HCT116 (cell line): ENCODE data around the gene TENM4. TPM values are rescaled to one million over a fixed set of nuclear protein-coding genes. Genes with fewer than 3 reads are reported as not detected.

Source experiments
- ATAC-seq: fragments of 200-7000 bp; cut with Tn5 transposase; 2 replicates; pipeline ENCODE4 v1.9.1; 2020; ENCODE audit warnings: mild to moderate bottlenecking, moderate library complexity
- BruUV-seq: library from RNA; stranded (reverse); fragments of 400-500 nt; replicated peaks from 2 replicates; lab custom pipeline; 2021; lab: Mats Ljungman, UMichigan
- CTCF ChIA-PET: fragments of 300-600 bp; sonication (Branson Sonifier 250); formaldehyde crosslinking; loops from one replicate; lab custom pipeline; 2021; ENCODE audit warnings: antibody characterized with exemption; lab: Charles Lee
- POLR2A ChIA-PET: fragments of 300-600, 350-600 bp; sonication (Branson Sonifier 250); formaldehyde crosslinking; loops from one replicate; lab custom pipeline; 2021; ENCODE audit warnings: antibody characterized with exemption; lab: Charles Lee
- RAD21 ChIA-PET, 2 experiments: fragments of 300-600 bp; sonication (Branson Sonifier 250); formaldehyde crosslinking; loops; one replicate each; lab custom pipeline; 2023; ENCODE audit warnings: low total read pairs in 2 of 2; ENCODE audit not compliant: uncharacterized antibody in 2 of 2, unreplicated experiment in 2 of 2, low non-redundant PET in 1 of 2; lab: Charles Lee
- DNase-seq: peaks from one replicate; pipeline ENCODE4 v3.0.0-alpha.2; 2010; ENCODE audit warnings: low read depth, low spot score
- H2AFZ ChIP-seq: fragments of 200-600 bp; shearing (Covaris generic), sonication (generic); 2 replicates; pipeline ENCODE4 v1.6.1; 2017; ENCODE audit warnings: low read depth, mixed run types, mixed read lengths, antibody characterized with exemption, low read length; ENCODE audit not compliant: poor library complexity, severe bottlenecking
- H3K27ac ChIP-seq: 2 replicates; pipeline ENCODE4 v1.5.1; 2012; ENCODE audit warnings: low read depth, low read length
- H3K27me3 ChIP-seq: fragments of 200-600 bp; sonication (generic); 2 replicates; pipeline ENCODE4 v1.6.1; 2016; ENCODE audit warnings: mixed run types, low read length, mixed read lengths; ENCODE audit not compliant: insufficient read depth
- H3K36me3 ChIP-seq, 2 experiments: fragments of 200-500 bp in 1 of 2; fragments of 200-600 bp in 1 of 2; sonication (Bioruptor generic) in 1 of 2; sonication (generic) in 1 of 2; 2 replicates each; pipeline versions ENCODE4 v1.5.1 to v1.6.1; 2014 to 2016; ENCODE audit warnings: low read length in 2 of 2, inconsistent platforms in 1 of 2, mixed read lengths in 1 of 2, mixed run types in 1 of 2; ENCODE audit not compliant: insufficient read depth in 2 of 2, control insufficient read depth in 1 of 2
- H3K4me1 ChIP-seq, 2 experiments: fragments of 200-600 bp in 1 of 2; sonication (generic) in 1 of 2; 2 replicates each; pipeline versions ENCODE4 v1.5.1 to v1.6.1; 2012 to 2017; ENCODE audit warnings: low read length in 2 of 2, inconsistent platforms in 1 of 2, mild to moderate bottlenecking in 1 of 2, mixed read lengths in 1 of 2, mixed run types in 1 of 2, moderate library complexity in 1 of 2; ENCODE audit not compliant: insufficient read depth in 2 of 2, control insufficient read depth in 1 of 2
- H3K4me2 ChIP-seq: fragments of 200-600 bp; sonication (generic); 2 replicates; pipeline ENCODE4 v1.6.1; 2017; ENCODE audit warnings: mixed run types, low read length, mixed read lengths
- H3K4me3 ChIP-seq, 2 experiments: fragments of 200-600 bp in 1 of 2; sonication (generic) in 1 of 2; replicated peaks in 1 of 2; 2 replicates each; pipeline ENCODE4 v1.5.1; 2011 to 2016; ENCODE audit warnings: low read length in 2 of 2, control low read depth in 1 of 2, low read depth in 1 of 2, mild to moderate bottlenecking in 1 of 2, mixed read lengths in 1 of 2, mixed run types in 1 of 2
- H3K79me2 ChIP-seq: fragments of 200-600 bp; sonication (generic); 2 replicates; pipeline ENCODE4 v1.6.1; 2017; ENCODE audit warnings: mild to moderate bottlenecking, mixed run types, low read length, moderate library complexity, mixed read lengths; ENCODE audit not compliant: insufficient read depth
- H3K9ac ChIP-seq: fragments of 200-600 bp; sonication (generic); 2 replicates; pipeline ENCODE4 v1.6.1; 2016; ENCODE audit warnings: low read length, mixed read lengths
- H3K9me2 ChIP-seq: fragments of 200-600 bp; sonication (generic), shearing (Covaris generic); 2 replicates; pipeline ENCODE4 v1.6.1; 2017; ENCODE audit warnings: mixed run types, mild to moderate bottlenecking, moderate library complexity; ENCODE audit not compliant: insufficient read depth
- H3K9me3 ChIP-seq, 2 experiments: fragments of 200-500 bp in 1 of 2; fragments of 200-600 bp in 1 of 2; sonication (Bioruptor generic) in 1 of 2; sonication (generic) in 1 of 2; 2 replicates each; pipeline ENCODE4 v1.6.1; 2014 to 2017; ENCODE audit warnings: low read length in 2 of 2, mixed read lengths in 2 of 2, inconsistent platforms in 1 of 2, low read depth in 1 of 2, mild to moderate bottlenecking in 1 of 2, mixed run types in 1 of 2, moderate library complexity in 1 of 2; ENCODE audit not compliant: control insufficient read depth in 1 of 2, insufficient read depth in 1 of 2
- H4K20me1 ChIP-seq: fragments of 200-600 bp; sonication (generic), shearing (Covaris generic); 2 replicates; pipeline ENCODE4 v1.6.1; 2017; ENCODE audit warnings: mixed run types, mild to moderate bottlenecking, moderate library complexity; ENCODE audit not compliant: insufficient read depth
- CEBPB ChIP-seq: IDR thresholded peaks from 2 replicates; pipeline ENCODE4 v1.6.1; 2012; ENCODE audit warnings: low read depth
- EGR1 ChIP-seq: IDR thresholded peaks from 2 replicates; pipeline ENCODE4 v1.6.1; 2012; ENCODE audit warnings: low read depth
- ELF1 ChIP-seq: IDR thresholded peaks from 2 replicates; pipeline ENCODE4 v1.6.1; 2012; ENCODE audit warnings: low read depth, borderline replicate concordance
- EZH2 ChIP-seq: fragments of 200-600 bp; sonication (generic); IDR thresholded peaks from 2 replicates; pipeline ENCODE4 v1.6.1; 2017; ENCODE audit warnings: antibody characterized with exemption, mixed run types
- EZH2phosphoT487 ChIP-seq: fragments of 200-600 bp; IDR thresholded peaks from 2 replicates; pipeline ENCODE4 v1.6.1; 2018; ENCODE audit warnings: antibody characterized with exemption, borderline replicate concordance
- FOSL1 ChIP-seq: IDR thresholded peaks from 2 replicates; pipeline ENCODE4 v1.6.1; 2012; ENCODE audit warnings: low read depth
- JUND ChIP-seq: IDR thresholded peaks from 2 replicates; pipeline ENCODE4 v1.6.1; 2012
- POLR2A ChIP-seq: IDR thresholded peaks from 2 replicates; pipeline ENCODE4 v1.7.0; 2011; ENCODE audit warnings: borderline replicate concordance; ENCODE audit not compliant: insufficient read depth, insufficient read length; ENCODE audit errors: extremely low read depth
- POLR2AphosphoS5 ChIP-seq: IDR thresholded peaks from 2 replicates; pipeline ENCODE4 v1.6.1; 2011; ENCODE audit warnings: mild to moderate bottlenecking, low read depth, low read length, moderate library complexity
- RAD21 ChIP-seq: IDR thresholded peaks from 2 replicates; pipeline ENCODE4 v1.6.1; 2012; ENCODE audit warnings: low read depth, mild to moderate bottlenecking
- SIN3A ChIP-seq: IDR thresholded peaks from 2 replicates; pipeline ENCODE4 v1.6.1; 2012; ENCODE audit warnings: low read depth
- SP1 ChIP-seq: IDR thresholded peaks from 2 replicates; pipeline ENCODE4 v1.6.1; 2012; ENCODE audit warnings: low read depth
- SRF ChIP-seq: IDR thresholded peaks from 2 replicates; pipeline ENCODE4 v1.6.1; 2012; ENCODE audit warnings: low read depth
- TCF7L2 ChIP-seq: IDR thresholded peaks from 2 replicates; pipeline ENCODE4 v1.7.0; 2011; ENCODE audit warnings: borderline replicate concordance, inconsistent platforms; ENCODE audit not compliant: insufficient read depth, insufficient read length; ENCODE audit errors: extremely low read depth
- YY1 ChIP-seq: IDR thresholded peaks from 2 replicates; pipeline ENCODE4 v1.6.1; 2011; ENCODE audit warnings: low read length, low read depth, moderate library complexity, mild to moderate bottlenecking; ENCODE audit not compliant: insufficient replicate concordance; ENCODE audit errors: extremely low read depth
- ZFX ChIP-seq: fragments of 450-650 bp; IDR thresholded peaks from 2 replicates; pipeline ENCODE4 v1.6.1; 2017
- intact Hi-C: fragments of 100-400 bp; cut with micrococcal nuclease; formaldehyde crosslinking; loops from 2 replicates; pipeline ENCODE4 v1.10.0; 2022
- total RNA-seq: library from RNA; stranded (reverse); gene quantifications from one replicate; pipeline ENCODE4 v1.2.1, GENCODE V29; 2021; ENCODE audit not compliant: unreplicated experiment
- TF ChIP-seq, protein P1 (sequence below): IDR thresholded peaks from 2 replicates; pipeline ENCODE4 v1.6.1; 2012
- TF ChIP-seq, protein P2 (sequence below): IDR thresholded peaks from 2 replicates; pipeline ENCODE4 v1.6.1; 2011; ENCODE audit warnings: mild to moderate bottlenecking, low read length, moderate library complexity; ENCODE audit not compliant: insufficient replicate concordance; ENCODE audit errors: extremely low read depth
- TF ChIP-seq, protein P3 (sequence below): IDR thresholded peaks from 2 replicates; pipeline ENCODE4 v1.6.1; 2012; ENCODE audit warnings: low read depth

Gene TENM4
- total RNA-seq, 1 experiment from 2014 or later, result 0.05 TPM

DNA sequence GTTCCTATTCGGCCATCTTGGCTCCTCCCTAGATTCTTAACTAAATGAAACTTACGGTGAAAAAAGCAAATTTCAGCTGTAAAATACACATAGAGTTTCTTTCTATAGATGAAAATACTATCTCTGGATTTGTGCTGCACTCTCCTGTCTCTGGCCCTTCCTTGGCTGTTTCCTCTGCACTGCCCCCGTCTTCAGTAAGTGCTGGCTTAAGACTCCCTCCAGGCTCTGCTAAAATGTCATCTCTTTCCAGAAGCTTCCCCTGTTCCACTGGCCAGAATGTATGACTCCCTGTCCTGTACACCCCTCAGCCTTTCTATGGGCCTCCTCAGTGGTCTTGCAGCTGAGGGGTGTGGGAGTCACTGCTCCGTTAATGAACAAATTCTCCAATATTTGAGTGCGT is 757.1 kb downstream of the TENM4 start:
- Histone ChIP-seq H3K9me2 (no peaks in the 10 kb centered on the region), H3K27me3 (peaks cover 20% of the 10 kb centered on the region), H3K9me3 (no peaks in the 10 kb centered on the region), H3K27ac (no peak overlapping the region), H3K9ac (no peak overlapping the region), H2AFZ (no peak overlapping the region), H3K4me2 (no peak overlapping the region), H3K4me1 (peaks cover 4 to 5% of the 10 kb centered on the region in 2 experiments), H3K4me3 (no peak overlapping the region), H3K79me2 (no peaks in the 10 kb centered on the region), H3K36me3 (no peaks in the 10 kb centered on the region), H4K20me1 (no peaks in the 10 kb centered on the region)
- DNase-seq, result no peak
- ChIA-PET POLR2A (no interaction called here), RAD21 (no interaction called here), CTCF (no interaction called here)
- BruUV-seq, result no TSS peak
- TF ChIP-seq JUND, result no peak
- TF ChIP-seq EZH2, result no peak
- TF ChIP-seq ZFX, result no peak
- TF ChIP-seq RAD21, result no peak
- TF ChIP-seq, protein P1, sequence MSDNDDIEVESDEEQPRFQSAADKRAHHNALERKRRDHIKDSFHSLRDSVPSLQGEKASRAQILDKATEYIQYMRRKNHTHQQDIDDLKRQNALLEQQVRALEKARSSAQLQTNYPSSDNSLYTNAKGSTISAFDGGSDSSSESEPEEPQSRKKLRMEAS, result no peak
- TF ChIP-seq FOSL1, result no peak
- TF ChIP-seq CEBPB, result no peak
- no peak for TF ChIP-seq YY1
- no peak for TF ChIP-seq SRF
- TF ChIP-seq EZH2phosphoT487, result no peak
- TF ChIP-seq, protein P2, sequence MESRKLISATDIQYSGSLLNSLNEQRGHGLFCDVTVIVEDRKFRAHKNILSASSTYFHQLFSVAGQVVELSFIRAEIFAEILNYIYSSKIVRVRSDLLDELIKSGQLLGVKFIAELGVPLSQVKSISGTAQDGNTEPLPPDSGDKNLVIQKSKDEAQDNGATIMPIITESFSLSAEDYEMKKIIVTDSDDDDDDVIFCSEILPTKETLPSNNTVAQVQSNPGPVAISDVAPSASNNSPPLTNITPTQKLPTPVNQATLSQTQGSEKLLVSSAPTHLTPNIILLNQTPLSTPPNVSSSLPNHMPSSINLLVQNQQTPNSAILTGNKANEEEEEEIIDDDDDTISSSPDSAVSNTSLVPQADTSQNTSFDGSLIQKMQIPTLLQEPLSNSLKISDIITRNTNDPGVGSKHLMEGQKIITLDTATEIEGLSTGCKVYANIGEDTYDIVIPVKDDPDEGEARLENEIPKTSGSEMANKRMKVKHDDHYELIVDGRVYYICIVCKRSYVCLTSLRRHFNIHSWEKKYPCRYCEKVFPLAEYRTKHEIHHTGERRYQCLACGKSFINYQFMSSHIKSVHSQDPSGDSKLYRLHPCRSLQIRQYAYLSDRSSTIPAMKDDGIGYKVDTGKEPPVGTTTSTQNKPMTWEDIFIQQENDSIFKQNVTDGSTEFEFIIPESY, result no peak
- no peak for TF ChIP-seq POLR2A
- no peak for TF ChIP-seq POLR2AphosphoS5
- no peak for TF ChIP-seq EGR1
- TF ChIP-seq SIN3A, result no peak
- TF ChIP-seq TCF7L2, result no peak
- TF ChIP-seq SP1, result no peak
- TF ChIP-seq ELF1, result no peak
- TF ChIP-seq, protein P3, sequence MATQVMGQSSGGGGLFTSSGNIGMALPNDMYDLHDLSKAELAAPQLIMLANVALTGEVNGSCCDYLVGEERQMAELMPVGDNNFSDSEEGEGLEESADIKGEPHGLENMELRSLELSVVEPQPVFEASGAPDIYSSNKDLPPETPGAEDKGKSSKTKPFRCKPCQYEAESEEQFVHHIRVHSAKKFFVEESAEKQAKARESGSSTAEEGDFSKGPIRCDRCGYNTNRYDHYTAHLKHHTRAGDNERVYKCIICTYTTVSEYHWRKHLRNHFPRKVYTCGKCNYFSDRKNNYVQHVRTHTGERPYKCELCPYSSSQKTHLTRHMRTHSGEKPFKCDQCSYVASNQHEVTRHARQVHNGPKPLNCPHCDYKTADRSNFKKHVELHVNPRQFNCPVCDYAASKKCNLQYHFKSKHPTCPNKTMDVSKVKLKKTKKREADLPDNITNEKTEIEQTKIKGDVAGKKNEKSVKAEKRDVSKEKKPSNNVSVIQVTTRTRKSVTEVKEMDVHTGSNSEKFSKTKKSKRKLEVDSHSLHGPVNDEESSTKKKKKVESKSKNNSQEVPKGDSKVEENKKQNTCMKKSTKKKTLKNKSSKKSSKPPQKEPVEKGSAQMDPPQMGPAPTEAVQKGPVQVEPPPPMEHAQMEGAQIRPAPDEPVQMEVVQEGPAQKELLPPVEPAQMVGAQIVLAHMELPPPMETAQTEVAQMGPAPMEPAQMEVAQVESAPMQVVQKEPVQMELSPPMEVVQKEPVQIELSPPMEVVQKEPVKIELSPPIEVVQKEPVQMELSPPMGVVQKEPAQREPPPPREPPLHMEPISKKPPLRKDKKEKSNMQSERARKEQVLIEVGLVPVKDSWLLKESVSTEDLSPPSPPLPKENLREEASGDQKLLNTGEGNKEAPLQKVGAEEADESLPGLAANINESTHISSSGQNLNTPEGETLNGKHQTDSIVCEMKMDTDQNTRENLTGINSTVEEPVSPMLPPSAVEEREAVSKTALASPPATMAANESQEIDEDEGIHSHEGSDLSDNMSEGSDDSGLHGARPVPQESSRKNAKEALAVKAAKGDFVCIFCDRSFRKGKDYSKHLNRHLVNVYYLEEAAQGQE, result no peak
- ATAC-seq, result no peak
- intact Hi-C loops, result no loop called here
